Endodermal cell (in vitro differentiated cells): Measurements from ENCODE around the gene FOXL3. TPM values are rescaled to one million over a fixed set of nuclear protein-coding genes. Genes with fewer than 3 reads are reported as not detected.

Source experiments
- DNase-seq: peaks from one replicate; pipeline ENCODE4 v3.0.0-alpha.2; 2017
- H3K27ac ChIP-seq: 2 replicates; pipeline ENCODE4 v1.5.1; 2013; ENCODE audit warnings: mild to moderate bottlenecking, low read depth, low read length, moderate library complexity
- H3K27me3 ChIP-seq: 2 replicates; pipeline ENCODE4 v1.6.1; 2013; ENCODE audit warnings: mild to moderate bottlenecking, low read length, moderate library complexity; ENCODE audit not compliant: insufficient read depth, control insufficient read depth, poor library complexity, severe bottlenecking
- H3K36me3 ChIP-seq: 2 replicates; pipeline ENCODE4 v1.7.0; 2013; ENCODE audit warnings: mild to moderate bottlenecking, low read length, moderate library complexity; ENCODE audit not compliant: control insufficient read depth, insufficient read depth
- H3K4me1 ChIP-seq: one replicate; pipeline ENCODE4 v1.7.0; 2013; ENCODE audit warnings: low read length; ENCODE audit not compliant: control insufficient read depth, insufficient read depth
- H3K4me3 ChIP-seq: 2 replicates; pipeline ENCODE4 v1.5.1; 2013; ENCODE audit warnings: mild to moderate bottlenecking, low read length, moderate library complexity
- H3K9ac ChIP-seq: 2 replicates; pipeline ENCODE4 v1.6.1; 2013; ENCODE audit warnings: mild to moderate bottlenecking, low read length, moderate library complexity; ENCODE audit not compliant: poor library complexity, severe bottlenecking; ENCODE audit errors: extremely low read depth
- H3K9me3 ChIP-seq: 2 replicates; pipeline ENCODE4 v1.6.1; 2013; ENCODE audit warnings: mild to moderate bottlenecking, low read length, moderate library complexity; ENCODE audit not compliant: control insufficient read depth
- H3K27ac Mint-ChIP-seq: 2 replicates; pipeline ENCODE4 v1.8.0; 2020; ENCODE audit warnings: mixed read lengths
- H3K27me3 Mint-ChIP-seq: 2 replicates; pipeline ENCODE4 v1.8.0; 2021; ENCODE audit warnings: mild to moderate bottlenecking, mixed read lengths; ENCODE audit not compliant: insufficient read depth
- H3K36me3 Mint-ChIP-seq: 2 replicates; pipeline ENCODE4 v1.8.0; 2020; ENCODE audit warnings: low read depth, mixed read lengths
- H3K4me1 Mint-ChIP-seq: 2 replicates; pipeline ENCODE4 v1.8.0; 2020; ENCODE audit warnings: mixed read lengths
- H3K4me3 Mint-ChIP-seq: 2 replicates; pipeline ENCODE4 v1.8.0; 2020; ENCODE audit warnings: mild to moderate bottlenecking, moderate library complexity, mixed read lengths
- H3K9me3 Mint-ChIP-seq: 2 replicates; pipeline ENCODE4 v1.8.0; 2020; ENCODE audit warnings: mild to moderate bottlenecking, mixed read lengths
- CTCF ChIP-seq: fragments of 200-600 bp; sonication (generic); conservative IDR thresholded peaks from 2 replicates; pipeline ENCODE4 v1.5.0; 2021; ENCODE audit warnings: antibody characterized with exemption, mild to moderate bottlenecking
- WGBS, 2 experiments: methylation state at CpG; one replicate each; pipeline versions ENCODE4 v1.1.5 to v1.1.7; 2013; ENCODE audit warnings: missing lambda C conversion rate in 2 of 2, mixed read lengths in 1 of 2; ENCODE audit not compliant: insufficient coverage in 1 of 2, insufficient read length in 1 of 2; 5-methylcytosine and 5-hydroxymethylcytosine counted together
- total RNA-seq, 2 donors: library from RNA; stranded (reverse); fragmentation: NEBNext Ultra II Directional in 1 of 2; extraction: Animal tissue kit (Norgen Biotek cat#: 25700) in 1 of 2; gene quantifications; 2 replicates in 1 of 2; 3 replicates in 1 of 2; pipeline ENCODE4 v1.2.1, GENCODE V29; 2021

FOXL3 gene
- total RNA-seq, 2 donors from 2014 or later: not detected

DNA sequence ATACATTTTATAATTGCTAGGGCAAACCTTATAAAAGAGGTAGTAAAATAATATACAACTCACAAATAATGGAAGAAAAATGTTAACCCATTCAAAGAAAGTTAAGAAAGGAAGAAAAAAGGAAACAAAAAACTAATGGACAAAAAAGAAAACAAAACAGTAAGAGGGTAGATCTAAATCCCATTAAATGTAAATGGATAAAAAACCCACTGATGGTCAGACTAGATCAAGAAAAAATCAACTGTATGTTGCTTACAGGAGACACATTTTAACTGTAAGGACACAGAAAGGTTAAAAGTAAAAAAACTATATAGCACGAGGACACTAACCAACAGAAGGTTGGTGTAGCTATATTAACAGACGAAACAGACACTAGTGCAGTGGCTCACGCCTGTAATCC lies 18.0 kb downstream of the FOXL3 start:
- Mint-ChIP-seq H3K27me3 (no peaks in the 10 kb centered on the region), H3K36me3 (no peaks in the 10 kb centered on the region), H3K27ac (no peak overlapping the region), H3K4me3 (no peak overlapping the region), H3K9me3 (peaks cover 21% of the 10 kb centered on the region), H3K4me1 (no peaks in the 10 kb centered on the region)
- no peak for DNase-seq
- no peak for TF ChIP-seq CTCF
- H3K27me3 ChIP-seq: peaks cover 6% of the 10 kb centered on the region
- H3K9ac ChIP-seq: no peak overlapping the region
- H3K4me1 ChIP-seq: no peaks in the 10 kb centered on the region
- H3K27ac ChIP-seq: no peak overlapping the region
- no peak overlapping the region for H3K4me3 ChIP-seq
- no peaks in the 10 kb centered on the region for H3K9me3 ChIP-seq
- WGBS, 2 experiments: 61 to 64% methylated on average over 3 of the region's 3 CpGs
- H3K36me3 ChIP-seq: no peaks in the 10 kb centered on the region

- Mint-ChIP-seq H3K27ac (no peak overlapping the region), H3K4me1 (no peaks in the 10 kb centered on the region), H3K4me3 (no peak overlapping the region), H3K36me3 (no peaks in the 10 kb centered on the region), H3K9me3 (peaks cover 22% of the 10 kb centered on the region), H3K27me3 (no peaks in the 10 kb centered on the region)
- Histone ChIP-seq H3K9me3 (no peaks in the 10 kb centered on the region), H3K27me3 (peaks cover 6% of the 10 kb centered on the region), H3K27ac (no peak overlapping the region), H3K4me3 (no peak overlapping the region), H3K4me1 (no peaks in the 10 kb centered on the region), H3K9ac (no peak overlapping the region), H3K36me3 (no peaks in the 10 kb centered on the region)
- TF ChIP-seq CTCF: no peak
- WGBS, 2 experiments: 90 to 95% methylated on average over 17 to 19 of the region's 19 CpGs
- DNase-seq: no peak
These were observed 19.7 kb downstream of the FOXL3 start for GRCh38 chr7:309586-310228.

GRCh38 chr7:311131-311680 lies 21.2 kb downstream of the FOXL3 start:
- Histone ChIP-seq H3K9ac (no peak overlapping the region), H3K27me3 (peaks cover 6% of the 10 kb centered on the region), H3K4me3 (no peak overlapping the region), H3K27ac (no peak overlapping the region), H3K9me3 (peaks cover 10% of the 10 kb centered on the region), H3K36me3 (no peaks in the 10 kb centered on the region), H3K4me1 (no peaks in the 10 kb centered on the region)
- Mint-ChIP-seq H3K9me3 (peaks cover 32% of the 10 kb centered on the region), H3K27ac (no peak overlapping the region), H3K36me3 (no peaks in the 10 kb centered on the region), H3K4me1 (no peaks in the 10 kb centered on the region), H3K27me3 (peaks cover 3% of the 10 kb centered on the region), H3K4me3 (no peak overlapping the region)
- TF ChIP-seq CTCF: no peak
- no peak for DNase-seq
- 92 to 94% methylated on average over 8 to 19 of the region's 19 CpGs for WGBS, 2 experiments
